DMS153 treated with DMSO at 0.1 percent for 48 hours (cell line): Measurements from ENCODE around the gene LIN7B.
"Not testable (repeated sequence)": the region's sequence is repeated elsewhere in the genome, so short reads cannot be mapped to it uniquely, and the experiment has no call there.

Experiments
- DNase-seq: peaks from one replicate; lab custom pipeline; 2025; ENCODE audit not compliant: unreplicated experiment; lab: John Stamatoyannopoulos, UW

Gene LIN7B

DNA sequence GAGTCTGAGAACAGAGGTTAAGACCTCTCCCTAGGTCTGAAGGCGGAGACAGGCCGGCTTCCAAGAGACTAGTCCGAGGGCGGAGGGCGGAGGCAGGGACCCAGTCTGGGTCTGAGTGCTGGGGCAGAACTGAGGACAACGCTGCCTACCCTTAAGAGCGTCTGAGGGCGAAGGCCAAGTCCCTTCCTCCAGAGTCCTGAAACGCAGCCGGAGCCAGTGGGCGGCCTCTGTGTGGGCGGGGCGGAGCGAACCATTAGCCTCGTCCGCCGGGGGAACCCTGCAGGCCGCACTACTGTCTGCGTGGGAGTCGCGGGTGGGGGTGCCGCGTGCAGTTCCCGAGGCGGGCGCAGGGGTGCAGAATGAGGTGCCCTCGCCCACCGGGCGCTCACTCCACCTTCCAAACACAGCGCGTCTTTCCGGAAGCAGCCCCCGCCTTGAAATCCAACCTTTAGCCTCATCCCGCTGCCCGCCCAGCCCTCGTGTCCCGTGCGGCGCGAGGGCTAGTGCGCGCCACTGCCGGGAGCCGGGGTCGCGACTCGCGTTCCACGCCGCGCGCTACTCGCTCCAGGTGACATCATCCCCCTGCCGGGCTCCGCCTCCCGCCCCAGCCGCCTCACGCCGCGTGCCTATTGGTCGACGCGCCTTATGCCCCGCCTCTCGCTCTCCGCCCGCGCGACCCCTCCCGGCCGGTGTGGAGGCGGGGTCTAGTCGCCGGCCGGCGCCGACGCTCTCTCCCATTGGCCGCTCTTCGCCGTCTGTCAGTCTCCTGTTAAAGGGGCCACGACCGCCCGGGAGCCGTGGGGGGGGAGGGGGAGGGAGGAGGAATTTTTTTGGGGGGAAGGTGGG, 4.6 kb downstream of the LIN7B start, which contains the start of gene C19orf73:
Gene C19orf73, minus strand, starts transcription at position 579 of the 846 bp plus-strand sequence. Its CDS starts 121 bp downstream, at position 458.
- DNase-seq: peak; percentile 92

DNA sequence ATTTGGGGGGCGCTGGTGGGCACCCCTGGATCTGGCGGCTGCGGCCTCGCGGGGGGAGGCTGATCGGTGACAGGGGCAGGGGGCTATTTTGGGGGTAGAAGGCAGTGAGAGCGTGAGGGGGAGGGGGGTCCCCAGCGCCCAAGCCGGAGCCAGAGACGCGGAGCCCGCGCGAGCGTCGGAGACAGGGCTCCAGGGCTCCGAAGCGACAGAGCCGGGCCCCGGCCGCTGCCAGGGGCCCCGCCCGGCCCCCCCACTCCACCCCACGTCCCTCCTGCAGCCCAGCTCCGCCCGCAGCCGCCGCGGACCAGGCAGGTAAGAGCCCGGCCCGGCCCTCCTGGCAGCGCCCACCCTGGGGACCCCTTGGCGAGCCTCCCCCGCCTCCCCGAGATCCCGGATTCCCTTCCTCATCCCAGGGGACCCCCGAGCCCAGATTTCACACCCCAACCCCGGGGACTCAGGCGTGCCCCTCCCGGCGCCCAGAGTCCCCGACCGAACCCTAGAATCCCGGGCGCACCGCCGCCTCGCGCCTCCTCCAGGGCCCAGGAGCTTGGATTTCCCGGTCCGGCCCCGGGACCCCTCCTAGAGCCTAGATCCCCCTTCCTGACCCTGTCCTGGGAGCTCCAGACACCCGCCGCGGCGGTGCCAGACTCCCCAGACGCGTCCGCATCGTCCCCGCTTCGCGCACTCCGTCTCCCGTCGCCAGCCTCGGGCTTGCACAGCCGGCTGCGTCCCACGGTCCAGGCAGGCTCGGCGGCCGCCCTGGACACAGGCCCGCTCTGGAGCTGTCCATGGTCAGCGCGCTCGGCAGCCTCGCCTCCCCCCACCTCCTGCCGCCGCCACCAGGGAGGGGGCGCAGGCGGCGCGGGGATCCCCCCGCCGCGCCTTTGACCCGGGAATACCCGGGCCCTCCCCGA, 5.5 kb downstream of the LIN7B start, which contains the start of gene PPFIA3:
Gene PPFIA3, plus strand, starts transcription at position 134 of the 914 bp plus-strand sequence. CDS start 8,330 bp downstream, outside the sequence.
- no peak for DNase-seq

DNA sequence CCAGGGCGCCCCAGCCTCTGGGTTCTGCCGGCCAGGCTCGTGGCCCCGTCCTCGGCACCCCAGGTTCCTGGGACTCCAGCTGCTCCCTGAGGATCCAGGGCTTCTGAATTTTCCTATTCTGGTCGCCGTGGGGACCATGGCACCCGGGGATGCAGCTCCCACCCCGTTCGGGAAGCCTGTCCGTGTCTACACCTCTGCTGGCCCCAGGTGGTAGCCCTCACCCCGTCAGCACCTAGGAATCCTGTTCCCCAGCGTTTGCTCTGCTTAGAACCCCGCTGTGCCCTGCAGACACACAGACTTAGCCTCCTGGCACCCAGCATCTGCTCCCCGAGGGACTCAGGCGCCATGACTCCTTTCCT, 6.1 kb downstream of the LIN7B start:
- DNase-seq: no peak

DNA sequence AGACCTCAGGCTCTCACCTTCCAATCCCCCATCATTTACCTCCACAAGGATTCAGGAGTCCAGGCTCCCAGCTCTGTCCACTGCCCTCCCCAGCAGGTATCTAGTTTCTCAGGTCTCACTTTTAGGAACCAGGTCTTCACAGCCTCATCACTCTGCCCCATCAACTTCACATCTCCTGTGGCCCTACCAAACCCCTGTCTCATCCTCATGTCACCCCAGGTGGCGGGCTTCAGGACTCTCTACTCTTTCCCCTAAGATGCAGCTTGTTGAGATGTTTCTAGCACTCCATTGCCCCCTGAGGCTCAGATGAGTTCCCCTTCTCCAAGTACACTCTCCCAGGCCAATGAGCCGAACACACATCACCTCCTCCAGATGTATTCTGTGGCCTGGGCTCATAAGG, 6.7 kb downstream of the LIN7B start:
- DNase-seq: no peak

DNA sequence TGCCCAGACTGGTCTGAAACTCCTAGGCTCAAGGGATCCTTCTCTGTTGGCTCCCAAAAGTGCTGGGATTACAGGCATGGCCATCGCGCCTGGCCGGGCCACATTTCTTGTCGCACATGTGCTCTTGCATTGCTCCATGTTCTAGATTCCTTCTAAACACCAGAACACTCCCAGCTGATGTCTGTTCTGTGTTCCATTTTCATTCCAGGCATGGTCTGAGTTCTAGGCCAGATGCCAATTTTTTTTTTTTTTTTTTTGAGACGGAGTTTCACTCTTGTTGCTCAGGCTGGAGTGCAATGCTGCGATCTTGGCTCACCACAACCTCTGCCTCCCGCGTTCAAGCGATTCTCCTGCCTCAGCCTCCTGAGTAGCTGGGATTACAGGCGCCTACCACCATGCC, 7.7 kb downstream of the LIN7B start:
- not testable (repeated sequence) for DNase-seq

DNA sequence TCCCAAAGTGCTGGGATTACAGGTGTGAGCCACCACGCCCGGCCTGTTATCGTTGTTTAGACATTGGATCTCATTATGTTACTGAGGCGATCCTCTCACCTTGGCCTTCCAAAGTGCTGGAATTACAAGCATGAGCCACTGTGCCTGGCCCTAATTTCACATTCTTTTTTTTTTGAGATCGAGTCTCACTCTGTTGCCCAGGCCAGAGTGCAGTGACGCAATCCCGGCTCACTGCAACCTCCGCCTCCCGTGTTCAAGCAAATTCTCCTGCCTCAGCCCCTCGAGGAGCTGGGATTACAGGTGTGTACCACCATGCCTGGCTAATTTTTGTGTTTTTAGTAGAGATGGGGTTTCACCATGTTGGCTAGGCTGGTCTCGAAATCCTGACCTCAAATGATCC, 9.1 kb downstream of the LIN7B start:
- not testable (repeated sequence) for DNase-seq

DNA sequence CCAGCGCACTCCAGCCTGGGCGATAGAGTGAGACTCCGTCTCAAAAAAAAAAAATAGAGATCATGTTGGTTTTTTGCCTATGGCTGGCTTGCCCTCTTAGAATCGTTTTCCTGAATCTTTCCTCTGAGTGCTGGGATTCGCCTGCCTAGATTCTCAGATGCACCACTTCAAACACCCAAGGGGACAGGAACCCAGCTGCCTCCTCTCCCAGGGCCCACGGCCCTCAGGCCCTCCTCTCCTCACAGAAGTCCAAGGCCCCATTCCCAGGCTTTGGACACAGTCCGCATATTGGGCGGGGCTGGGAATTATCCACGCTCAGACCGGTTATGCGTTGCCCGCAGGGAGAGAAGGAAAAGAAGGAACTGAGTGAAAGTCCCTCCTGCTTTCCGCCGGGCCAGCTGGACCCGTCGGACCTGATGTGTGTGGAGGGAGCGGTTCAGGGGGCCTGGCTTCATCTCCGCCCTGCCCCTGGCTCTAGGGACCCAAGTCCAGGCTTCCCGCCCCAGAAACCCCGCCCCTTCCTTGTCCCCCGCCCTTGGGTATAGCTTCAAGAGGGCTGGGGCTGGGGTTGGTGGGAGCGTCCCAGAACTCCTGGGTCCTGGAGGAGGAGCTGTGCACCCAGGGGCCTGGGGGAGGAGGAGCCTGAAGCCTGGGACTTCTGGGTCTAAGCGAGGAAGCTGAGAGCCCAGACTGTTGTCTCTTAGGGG, 11.0 kb downstream of the LIN7B start:
- DNase-seq: no peak

DNA sequence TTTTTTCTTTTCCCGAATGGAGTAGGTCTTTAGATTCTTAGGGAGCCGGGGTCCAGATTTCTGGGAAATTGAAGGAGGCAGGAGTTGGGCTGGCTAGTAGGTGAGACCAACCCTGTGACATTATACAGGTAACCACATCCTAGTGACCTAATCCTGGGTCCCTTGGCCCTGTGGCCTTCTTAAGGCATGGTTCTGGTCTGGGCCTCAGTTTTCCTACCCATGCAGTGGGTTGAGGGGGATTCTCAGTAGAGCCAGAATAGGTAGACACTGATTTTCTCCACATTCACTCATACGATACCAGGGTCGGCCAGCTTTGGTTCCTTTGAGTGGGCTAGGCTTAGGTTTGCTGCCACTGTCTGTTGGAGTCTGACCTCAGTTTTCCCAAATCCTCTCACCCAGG, 12.4 kb downstream of the LIN7B start:
- DNase-seq: no peak

DNA sequence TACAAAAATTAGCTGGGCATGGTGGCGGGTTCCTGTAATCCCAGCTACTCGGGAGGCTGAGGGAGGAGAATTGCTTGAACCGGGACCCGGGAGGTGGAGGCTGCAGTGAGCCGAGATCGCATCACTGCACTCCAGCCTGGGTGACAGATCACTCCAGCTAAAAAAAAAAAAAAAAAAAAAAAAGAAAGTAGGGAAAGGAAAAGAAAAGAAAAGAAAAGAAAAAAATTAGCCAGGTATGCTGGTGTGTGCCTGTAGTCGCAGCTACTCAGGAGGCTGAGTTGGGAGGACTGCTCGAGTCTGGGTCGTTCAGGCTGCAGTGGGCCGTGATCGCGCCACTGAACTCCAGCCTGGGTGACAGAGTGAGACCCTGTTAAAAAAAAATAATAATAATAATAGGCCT, 13.1 kb downstream of the LIN7B start:
- not testable (repeated sequence) for DNase-seq

DNA sequence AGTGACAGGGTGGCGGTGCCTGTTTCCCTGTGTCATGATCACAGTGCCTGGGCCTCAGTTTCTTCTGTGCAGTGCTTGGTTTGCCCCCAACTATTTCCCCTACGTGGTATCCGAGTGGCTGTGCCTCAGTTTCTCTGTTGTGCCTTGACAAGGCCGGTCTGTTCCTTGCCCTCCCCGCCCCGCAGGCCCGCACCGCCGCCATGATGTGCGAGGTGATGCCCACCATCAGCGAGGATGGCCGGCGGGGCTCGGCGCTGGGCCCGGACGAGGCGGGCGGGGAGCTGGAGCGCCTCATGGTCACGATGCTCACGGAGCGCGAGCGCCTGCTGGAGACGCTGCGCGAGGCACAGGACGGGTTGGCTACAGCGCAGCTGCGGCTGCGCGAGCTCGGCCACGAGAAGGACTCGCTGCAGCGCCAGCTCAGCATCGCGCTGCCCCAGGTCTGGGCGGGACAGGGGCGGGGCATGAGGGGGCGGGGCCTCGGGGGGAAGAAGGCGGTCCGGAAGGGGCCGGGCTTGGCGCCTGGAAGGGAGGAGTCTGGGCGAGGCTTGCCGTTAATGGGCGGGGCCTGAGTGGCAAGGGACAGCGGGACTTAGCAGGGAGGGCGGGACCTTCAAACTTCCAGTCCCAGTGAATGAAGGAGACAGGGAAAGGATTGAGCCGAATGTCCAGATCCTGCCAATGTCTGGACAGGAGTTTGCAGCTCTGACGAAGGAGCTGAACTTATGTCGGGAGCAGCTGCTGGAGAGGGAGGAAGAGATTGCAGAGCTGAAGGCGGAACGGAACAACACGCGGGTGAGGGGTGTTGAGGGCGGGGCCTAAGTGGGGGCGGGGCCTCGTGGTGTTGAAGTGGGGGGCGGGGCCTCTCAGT, 13.7 kb downstream of the LIN7B start:
- peak; percentile 84 for DNase-seq

DNA sequence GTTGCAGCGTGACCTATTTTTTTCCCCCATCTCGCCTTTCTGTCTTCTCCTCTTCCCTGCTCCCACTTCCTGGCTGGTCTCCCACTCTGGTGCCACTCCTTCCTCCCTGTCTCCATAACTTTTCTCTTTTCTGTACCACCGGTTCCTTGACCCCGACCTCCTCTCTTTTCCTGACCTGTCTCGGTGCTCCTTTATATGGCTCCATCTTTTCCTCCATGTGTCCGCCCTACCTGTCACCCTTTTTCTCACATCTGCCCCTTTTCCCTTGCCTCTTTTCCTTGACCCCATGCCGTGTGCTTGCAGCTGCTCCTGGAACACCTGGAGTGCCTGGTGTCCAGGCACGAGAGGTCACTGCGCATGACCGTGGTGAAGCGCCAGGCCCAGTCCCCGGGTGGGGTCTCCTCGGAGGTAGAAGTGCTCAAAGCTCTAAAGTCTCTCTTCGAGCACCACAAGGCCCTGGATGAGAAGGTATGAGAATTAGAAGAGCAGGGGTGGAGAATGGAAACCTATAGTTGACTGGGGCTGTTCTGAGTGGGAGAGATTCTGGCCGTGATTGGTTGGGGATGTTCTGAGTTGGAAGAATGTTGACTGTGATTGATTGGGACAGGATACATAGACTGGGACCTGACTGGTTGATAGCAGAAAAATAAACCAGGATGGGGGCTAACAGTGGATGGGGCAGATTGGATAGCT, 14.5 kb downstream of the LIN7B start:
- no peak for DNase-seq

DNA sequence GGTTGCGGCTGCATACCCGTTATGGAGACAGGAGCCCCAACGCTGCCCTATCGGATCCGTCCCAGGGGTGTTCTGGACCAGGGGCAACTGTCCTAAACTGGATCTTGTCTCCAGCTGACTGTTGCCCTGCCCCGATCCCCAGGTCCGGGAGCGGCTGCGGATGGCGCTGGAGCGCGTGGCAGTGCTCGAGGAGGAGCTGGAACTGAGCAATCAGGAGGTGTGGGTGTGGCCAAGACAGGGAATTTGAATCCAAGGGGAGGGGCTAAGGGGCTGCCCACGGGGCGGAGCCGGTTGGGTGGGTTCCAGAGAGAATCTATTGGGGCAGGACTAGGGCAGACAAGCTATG, 15.0 kb downstream of the LIN7B start:
- DNase-seq: no peak

DNA sequence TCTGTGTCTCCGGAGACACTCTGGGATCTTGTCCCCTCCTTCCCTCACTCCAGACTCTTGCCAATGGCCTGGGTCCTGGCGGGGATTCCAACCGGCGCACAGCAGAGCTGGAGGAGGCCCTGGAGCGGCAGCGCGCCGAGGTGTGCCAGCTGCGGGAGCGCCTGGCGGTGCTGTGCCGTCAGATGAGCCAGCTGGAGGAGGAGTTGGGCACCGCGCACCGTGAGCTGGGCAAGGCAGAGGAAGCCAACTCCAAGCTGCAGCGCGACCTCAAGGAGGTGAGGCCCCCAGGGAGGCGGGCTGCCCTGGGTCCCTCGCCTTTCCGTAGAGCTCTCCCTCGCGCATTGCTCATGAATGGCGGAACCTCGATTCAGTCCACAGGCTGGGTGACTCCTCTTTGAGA, 16.2 kb downstream of the LIN7B start:
- no peak for DNase-seq

DNA sequence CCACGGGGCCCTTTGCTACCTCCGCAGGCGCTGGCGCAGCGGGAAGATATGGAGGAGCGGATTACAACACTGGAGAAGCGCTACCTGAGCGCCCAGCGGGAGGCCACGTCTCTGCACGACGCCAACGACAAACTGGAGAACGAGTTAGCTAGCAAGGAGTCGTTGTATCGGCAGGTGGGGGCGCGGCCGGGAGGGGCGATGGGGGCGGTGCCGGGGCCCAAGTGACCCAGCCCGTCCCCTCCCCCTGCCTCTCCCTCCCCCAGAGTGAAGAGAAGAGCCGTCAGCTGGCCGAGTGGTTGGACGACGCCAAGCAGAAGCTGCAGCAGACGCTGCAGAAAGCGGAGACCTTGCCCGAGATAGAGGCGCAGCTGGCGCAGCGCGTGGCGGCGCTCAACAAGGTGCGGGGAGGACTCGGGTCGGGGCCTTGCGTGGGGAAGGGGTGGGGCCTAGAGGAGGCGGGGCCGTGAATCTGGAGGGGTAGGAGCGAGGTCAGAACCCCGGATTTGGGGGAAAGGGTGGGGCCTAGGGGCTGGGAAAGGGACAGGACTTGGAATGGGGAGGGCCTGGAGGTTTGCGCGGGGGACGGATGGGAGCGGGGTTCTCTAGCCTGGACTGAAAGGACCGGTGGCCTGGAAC, 18.9 kb downstream of the LIN7B start:
- DNase-seq: peak; percentile 19

DNA sequence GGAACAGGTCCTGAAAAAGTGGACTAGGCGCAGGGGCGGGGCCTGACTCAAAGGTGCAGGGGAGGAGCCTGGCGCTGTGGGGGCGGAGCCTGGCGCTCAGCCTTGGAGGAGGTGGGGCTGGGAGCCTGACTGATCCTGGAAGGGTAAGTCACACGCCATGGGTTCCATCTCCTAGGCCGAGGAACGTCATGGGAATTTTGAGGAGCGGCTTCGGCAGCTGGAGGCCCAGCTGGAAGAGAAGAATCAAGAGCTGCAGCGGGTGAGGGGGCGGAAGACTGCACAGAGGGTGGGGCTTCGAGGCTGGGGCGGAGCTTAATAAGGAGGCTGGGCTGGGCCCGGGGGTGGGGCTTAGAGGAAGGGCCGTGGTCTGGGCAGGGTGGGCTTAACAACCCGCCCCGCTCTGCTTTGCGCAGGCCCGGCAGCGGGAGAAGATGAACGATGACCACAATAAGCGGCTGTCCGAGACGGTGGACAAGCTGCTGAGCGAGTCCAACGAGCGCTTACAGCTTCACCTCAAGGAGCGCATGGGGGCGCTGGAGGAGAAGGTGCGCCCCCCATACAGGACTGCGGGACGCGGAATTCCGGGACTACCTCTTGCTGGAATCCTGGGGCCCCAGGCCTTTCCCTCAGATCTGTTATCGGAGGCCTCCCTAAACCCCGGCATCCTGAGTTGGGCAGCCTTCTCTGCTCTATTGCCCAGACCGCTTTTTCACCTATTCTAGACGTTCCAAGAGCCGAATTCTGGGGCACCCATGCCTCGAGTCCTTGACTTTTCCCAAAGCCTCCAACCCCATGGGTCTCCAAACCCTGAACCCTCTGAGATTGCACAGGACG, 19.7 kb downstream of the LIN7B start:
- DNase-seq: peak; percentile 43

DNA sequence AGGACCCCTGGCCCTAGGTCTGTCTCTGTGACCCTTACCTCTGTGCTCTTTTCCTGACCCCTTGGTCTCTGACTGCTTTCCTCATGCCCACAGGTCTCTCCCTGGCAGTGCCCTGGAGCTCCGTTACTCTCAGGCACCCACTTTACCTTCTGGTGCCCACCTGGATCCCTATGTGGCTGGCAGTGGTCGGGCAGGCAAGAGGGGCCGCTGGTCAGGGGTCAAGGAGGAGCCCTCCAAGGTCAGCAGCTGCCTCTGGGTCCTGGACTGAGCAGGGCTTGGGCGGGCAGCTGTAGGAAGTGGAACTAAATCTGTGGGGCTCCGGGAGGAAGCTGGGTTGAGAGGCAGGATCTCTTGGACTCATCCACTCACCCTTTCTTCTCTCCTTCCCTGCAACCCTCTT, 21.5 kb downstream of the LIN7B start:
- no peak for DNase-seq

DNA sequence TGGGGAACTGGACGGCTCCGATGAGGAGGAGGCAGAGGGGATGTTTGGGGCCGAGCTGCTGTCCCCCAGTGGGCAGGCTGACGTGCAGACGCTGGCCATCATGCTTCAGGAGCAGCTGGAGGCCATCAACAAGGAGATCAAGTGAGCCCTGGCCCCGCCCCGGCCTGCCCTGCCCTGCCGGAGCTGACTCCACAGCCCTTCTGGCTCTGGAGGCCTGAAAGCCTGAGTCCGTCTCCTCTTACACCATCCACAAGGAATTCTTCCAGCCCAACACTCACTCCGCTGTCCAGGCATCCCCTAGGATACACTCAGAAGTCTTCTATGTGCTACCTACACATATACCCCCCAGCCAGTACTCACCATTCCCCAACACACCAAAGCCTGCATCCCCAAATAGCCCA, 22.6 kb downstream of the LIN7B start:
- no peak for DNase-seq

DNA sequence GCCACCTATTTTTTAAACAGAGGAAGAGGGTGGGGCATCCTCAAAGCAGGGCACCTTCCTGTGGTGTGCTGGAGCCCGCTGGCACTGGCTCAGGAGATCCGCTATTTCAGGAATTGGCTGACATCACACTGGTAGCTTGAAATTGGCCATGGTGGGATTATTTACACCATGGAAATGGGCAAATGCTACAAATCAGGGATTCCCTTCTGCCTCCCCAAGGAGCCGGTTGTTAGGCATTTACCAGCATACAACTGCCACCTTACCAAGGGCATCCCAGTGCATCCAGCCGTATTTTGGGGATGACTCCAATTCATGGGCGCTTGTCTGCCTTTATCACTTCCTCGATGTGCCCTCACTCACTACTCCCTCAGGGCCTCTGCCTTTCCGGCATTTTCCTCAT, 26.8 kb downstream of the LIN7B start:
- DNase-seq: no peak
